ENCODE results near the gene FTCDNL1.
A peak's percentile ranks its signal among the peaks of the same experiment; 100 is the strongest.

The FTCDNL1 gene

GRCh38 chr2:199850718-199851500 is at the start of gene FTCDNL1:
TSS of gene FTCDNL1 (minus strand) at chr2:199851192. CDS start at chr2:199848962, 2,230 bp downstream.
- DNase-seq (ENCODE audit: low spot score): peak; percentile 76

- no peak for DNase-seq (ENCODE audit: low spot score)
Observed at GRCh38 chr2:199896617-199897016, 45.6 kb upstream of the FTCDNL1 start.

- no peak for DNase-seq (ENCODE audit: low spot score)
Observed at GRCh38 chr2:199895406-199895805, 44.4 kb upstream of the FTCDNL1 start.

DNA sequence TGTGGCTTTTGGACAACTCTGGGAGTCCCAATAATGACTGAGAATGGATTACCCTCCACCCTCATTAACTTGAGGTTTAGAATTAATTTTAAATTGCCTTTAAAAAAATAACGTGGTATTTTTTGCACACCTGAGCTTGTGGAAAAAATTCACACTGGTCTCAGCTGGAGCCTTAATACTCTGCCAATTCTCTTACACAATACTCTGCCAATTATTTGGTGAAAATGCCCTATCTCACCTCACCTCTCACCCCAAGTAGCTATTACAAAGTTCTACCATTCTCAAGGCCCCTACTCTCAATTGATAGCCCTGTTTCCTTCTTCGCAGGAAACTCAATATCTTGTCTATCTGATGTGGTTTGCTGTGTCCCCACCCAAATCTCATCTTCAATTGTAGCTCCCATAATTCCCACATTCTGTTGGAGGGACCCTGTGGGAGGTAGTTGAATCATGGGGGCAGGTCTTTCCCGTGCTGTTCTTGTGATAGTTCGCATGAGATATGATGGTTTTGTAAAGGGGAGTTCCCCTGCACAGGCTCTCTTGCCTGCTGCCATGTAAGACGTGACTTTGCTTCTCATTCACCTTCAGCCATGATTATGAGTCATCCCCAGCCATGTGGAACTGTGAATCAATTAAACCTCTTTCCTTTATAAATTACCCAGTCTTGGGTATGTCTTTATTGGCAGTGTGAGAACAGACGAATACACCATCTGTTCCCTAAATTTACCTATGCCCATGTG is 32.7 kb upstream of the FTCDNL1 start:
- no peak for DNase-seq (ENCODE audit: low spot score)

- no peak for DNase-seq (ENCODE audit: low spot score)
Observed at GRCh38 chr2:199882667-199883066, 31.7 kb upstream of the FTCDNL1 start.

DNA sequence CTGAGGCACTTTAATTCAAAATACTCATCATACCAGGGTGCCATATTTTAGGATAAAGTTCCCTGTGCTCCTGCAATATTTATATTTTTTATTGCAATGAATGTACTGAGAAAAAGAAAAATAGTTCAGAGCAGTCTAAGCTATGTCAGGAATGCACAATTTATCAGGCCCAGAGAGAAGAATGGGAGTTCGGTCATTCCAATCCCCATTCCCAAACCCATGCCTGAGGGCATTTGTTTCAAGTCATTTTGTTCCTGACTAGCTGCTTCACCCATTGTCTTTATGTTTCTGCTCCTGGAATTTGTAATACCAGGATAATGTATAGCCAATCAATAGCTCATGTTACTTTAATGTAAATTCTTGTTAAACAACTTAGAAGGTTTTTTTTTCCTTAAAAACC is 24.4 kb upstream of the FTCDNL1 start:
- no peak for DNase-seq (ENCODE audit: low spot score)

GRCh38 chr2:199874209-199874608 is 23.2 kb upstream of the FTCDNL1 start:
- DNase-seq (ENCODE audit: low spot score): no peak

- DNase-seq (ENCODE audit: low spot score): no peak
Observed at GRCh38 chr2:199870581-199870980, 19.6 kb upstream of the FTCDNL1 start.

DNA sequence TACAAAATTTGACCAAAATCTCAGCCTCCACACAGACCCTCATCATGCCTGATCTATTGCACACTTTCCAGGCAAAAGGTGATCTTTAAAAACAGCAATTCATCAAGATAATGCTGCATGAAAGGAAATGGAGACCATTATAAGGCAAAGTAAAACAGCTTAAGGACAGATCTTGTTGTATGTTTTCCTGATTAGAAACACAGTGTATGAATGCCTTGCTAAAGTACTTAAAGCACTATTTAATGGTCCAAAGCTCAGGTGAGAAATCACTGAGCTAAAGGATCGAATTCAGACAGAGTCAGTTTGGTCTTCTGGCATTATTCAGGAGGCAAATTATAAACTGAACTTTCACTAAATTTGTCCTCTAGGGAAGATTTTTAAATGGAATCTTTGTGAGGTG is 18.7 kb upstream of the FTCDNL1 start:
- DNase-seq (ENCODE audit: low spot score): no peak

DNA sequence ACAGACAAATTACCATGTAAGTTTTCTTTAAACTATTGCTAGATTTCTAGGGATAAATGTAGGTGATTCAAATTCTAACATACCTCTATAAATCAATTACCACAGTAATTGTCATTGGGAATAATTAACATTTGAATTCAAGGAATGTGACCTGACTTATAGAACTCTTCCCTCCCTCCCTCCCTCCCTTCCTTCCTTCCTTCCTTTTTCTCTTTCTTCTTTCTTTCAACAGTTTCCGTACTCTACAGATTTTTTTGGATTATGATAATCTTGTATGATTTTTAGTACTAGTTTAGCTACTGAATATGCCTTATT is 18.2 kb upstream of the FTCDNL1 start:
- DNase-seq (ENCODE audit: low spot score): no peak

GRCh38 chr2:199868431-199869226 is 17.6 kb upstream of the FTCDNL1 start:
- DNase-seq (ENCODE audit: low spot score): no peak

DNA sequence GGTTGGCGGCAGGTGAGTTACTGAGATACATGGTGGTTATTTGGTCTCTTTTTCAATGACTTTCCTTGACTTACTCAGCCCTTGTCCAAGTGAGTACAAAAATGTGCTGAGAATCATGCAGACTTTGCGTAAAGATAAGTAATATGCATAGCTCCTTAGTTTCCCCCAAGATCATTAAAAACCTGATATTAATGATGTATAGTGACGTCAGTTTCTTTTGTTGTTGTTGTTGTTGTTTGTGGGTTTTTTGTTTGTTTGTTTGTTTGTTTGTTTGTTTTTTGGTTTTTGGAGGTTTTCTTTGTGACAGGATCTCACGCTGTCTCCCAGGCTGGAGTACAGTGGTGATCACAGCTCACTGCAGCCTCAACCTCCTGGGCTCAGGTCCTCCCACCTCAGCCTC is 14.9 kb upstream of the FTCDNL1 start:
- DNase-seq (ENCODE audit: low spot score): no peak

DNA sequence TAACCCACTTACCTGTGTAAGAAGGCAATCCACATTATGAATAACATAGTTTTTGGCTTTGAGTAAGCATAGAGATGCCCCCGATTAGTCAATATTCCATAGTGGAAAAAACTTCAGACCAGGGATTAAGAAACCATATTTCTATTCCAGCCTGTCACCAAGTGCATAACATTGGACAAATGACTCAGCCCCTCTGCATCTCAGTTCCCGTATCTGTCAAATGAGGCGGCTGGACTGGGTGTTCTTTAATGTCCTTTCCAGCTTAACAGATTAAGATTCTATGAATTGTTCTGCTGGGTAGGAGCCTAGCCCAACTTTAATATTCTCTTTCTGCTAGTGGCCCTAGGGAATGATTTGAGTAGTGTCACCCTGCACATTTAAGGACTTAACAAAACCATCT is 11.8 kb upstream of the FTCDNL1 start:
- DNase-seq (ENCODE audit: low spot score): no peak

DNA sequence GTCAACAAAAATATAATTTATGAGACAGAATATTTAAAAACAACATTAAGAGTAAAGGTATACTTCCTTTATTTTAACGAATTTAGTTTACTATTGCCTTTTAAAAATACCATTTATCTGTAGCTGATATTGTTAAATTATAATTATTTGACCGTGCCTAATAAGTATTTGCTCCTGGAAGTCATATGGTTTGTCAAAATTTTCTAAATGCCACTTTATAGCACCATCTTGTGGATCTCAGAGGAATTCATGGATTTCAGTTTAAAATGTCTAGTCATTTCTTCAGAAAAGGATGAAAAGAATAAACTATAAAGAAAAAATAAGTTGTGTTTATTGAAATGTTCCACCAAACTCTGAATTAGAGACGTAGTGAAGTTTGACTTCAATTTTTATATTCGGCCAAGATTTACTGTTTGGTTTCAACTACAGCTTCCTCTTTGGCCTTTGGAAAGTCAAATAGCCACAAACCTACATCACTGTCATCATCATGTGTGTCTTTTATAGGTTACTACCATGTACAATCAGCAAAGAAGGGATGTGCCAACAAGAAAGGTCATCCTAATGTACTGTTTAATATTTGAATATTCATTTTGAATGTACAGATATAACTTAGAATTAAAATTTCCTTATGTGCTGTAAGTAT is 10.3 kb upstream of the FTCDNL1 start:
- no peak for DNase-seq (ENCODE audit: low spot score)

DNA sequence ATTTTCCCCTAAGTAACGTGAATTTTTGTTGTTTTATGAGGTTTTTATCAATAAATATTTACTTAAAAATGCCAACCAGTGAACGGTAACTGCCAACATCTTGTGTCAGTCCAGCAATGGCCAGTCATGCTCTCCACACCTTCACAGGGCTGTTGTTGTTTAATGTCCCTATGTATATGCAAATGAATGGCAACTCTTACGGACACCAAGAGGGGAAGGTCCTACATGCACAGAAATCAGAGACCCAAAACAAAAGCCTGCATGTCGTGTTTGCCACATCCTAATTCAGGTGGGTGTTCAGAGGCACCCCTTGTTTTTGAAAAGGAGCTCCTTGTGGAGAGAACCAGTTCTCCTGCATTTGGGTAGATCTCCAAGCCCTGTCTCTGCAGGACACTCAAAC is 4.8 kb upstream of the FTCDNL1 start:
- DNase-seq (ENCODE audit: low spot score): no peak

GRCh38 chr2:199851883-199852282 is 891 bp upstream of the FTCDNL1 start:
- DNase-seq (ENCODE audit: low spot score): no peak

DNA sequence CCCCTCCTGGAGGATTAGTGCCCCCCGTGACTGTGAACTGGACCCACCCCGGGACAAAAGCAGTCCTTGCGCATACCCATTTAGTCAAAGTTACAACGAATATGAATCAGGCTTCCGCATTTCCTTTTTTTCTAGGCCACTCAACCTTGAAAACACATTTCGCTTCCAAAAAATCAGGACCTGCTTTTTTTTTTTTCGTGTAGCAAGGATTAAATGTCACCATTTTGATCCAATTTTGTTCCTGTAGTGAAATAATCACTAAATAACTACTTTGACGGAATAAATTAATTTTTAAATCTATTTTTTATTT is 464 bp upstream of the FTCDNL1 start:
- DNase-seq (ENCODE audit: low spot score): no peak

DNA sequence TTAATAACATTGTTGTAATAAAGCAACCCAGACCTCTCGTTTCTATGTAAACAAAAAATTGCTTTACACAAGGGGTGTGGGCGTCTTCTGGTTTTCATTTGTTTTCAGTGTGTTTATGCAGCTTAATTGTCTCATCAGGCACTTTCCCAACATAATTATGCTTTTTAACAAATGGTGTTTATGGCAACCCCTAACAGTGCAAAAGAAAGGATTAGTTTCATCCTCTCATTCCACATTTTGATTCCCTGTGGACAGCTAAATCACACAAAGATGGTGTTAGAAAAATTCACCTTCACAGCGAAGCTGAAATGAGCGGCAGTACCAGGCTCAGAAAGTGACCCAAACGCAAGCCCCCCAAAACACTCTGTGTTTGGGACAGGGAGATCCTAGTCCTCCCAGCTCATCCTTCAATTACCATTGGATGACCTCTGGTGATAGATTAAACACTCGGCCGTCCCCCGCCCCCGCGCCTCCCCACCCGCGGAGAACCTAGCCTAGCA is 724 bp downstream of the FTCDNL1 start:
- no peak for DNase-seq (ENCODE audit: low spot score)

DNA sequence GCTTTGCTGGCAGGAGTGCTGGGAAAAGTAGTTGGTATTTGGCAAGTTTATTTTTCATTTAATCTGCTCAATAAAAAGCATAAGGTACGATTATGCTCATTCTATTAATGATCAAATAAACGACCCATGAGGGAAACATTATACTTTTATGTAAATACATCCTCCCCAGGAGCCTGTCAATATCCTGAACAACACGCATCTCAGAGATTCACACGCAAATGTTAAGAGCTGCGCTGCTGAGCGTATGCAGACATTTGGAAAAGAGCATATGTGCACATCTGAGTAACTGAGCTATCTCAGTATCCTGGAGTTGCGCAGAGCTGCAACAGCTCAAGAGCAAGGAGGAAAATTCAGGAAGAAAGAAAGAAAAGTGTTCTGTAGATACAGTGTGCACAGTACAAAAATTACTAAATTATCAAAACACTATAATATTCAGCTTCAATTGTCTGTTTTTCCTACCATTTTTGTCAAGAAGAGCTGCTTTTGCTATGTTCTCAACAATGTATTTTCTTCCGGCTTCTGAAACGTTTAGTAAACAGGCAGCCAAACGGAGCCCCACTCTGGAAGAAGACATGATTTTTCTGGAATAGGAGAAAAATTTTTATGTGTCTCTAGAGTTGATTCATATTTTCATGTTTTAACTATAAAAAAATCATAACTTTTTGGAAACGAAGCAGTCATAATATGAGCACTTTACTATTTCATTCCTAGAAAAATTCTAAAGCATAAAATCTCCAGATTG is 2.4 kb downstream of the FTCDNL1 start:
- no peak for DNase-seq (ENCODE audit: low spot score)

DNA sequence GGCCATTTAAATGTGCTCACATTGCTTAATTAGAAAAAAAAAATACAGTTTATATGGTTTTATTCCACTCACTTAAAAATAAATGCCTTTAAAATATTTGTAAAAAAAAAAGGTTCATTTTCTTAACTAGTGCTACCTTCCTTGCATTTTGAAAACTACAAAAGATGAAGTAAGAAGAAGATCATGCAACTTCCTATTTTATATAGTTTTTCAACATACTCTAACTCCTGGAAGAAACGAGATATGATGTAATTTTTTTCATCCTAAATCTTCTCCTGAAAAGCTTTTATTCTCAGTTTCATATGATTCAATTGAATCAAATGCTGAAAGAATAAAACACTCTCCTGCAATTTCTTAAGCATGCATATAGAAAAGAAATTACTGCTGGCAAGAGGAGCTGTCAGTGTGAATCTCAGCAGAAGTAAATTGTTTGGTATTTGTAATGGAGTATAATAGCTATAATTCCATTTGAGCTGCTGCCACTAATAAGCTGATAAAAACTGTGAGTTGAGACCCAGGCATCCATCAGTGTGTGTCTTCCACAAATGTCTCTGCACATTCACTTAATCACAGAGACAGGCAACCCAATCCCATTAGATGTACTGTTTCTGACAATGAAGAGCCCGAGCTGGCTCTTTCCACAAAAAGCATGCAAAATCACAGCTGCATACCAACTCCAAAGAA is 3.7 kb downstream of the FTCDNL1 start:
- no peak for DNase-seq (ENCODE audit: low spot score)

Data from ecto neural progenitor cell (in vitro differentiated cells).